Measurements from ENCODE around the gene RHD.
"Not testable (repeated sequence)": the region's sequence is repeated elsewhere in the genome, so short reads cannot be mapped to it uniquely, and the experiment has no call there.

DNA sequence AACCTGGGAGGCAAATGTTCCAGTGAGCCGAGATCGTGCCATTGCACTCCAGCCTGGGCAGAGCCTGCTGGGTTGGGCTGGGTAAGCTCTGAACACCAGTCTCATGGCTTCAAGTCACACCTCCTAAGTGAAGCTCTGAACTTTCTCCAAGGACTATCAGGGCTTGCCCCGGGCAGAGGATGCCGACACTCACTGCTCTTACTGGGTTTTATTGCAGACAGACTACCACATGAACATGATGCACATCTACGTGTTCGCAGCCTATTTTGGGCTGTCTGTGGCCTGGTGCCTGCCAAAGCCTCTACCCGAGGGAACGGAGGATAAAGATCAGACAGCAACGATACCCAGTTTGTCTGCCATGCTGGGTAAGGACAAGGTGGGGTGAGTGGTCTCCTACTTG, 28.4 kb downstream of the RHD start:
- not testable (repeated sequence) for TF ChIP-seq CTCF (conservative IDR thresholded peaks at IDR 0.05; ENCODE audit: low read depth, low read length); EZH2 (IDR thresholded peaks at IDR 0.05; ENCODE audit: borderline replicate concordance, low read depth, low read length, poor library complexity, severe bottlenecking)
